Uterus (tissue), 2 donors: ENCODE measurements around the gene ELOF1.

ENCODE experiments used
- POLR2A ChIP-seq, 2 donors: fragments of 450-650 bp; IDR thresholded peaks; one replicate each; pipeline ENCODE4 v1.6.1; 2016; ENCODE audit warnings: antibody characterized with exemption in 2 of 2, mild to moderate bottlenecking in 1 of 2, moderate library complexity in 1 of 2
- TF ChIP-seq, protein P1 (sequence below), 4 experiments: fragments of 200-600 bp in 2 of 4; fragments of 450-650 bp in 2 of 4; sonication (generic) in 2 of 4; IDR thresholded peaks; one replicate each; pipeline ENCODE4 v1.5.1; 2016 to 2019; ENCODE audit warnings: antibody characterized with exemption in 4 of 4, mild to moderate bottlenecking in 2 of 4, moderate library complexity in 1 of 4

DNA sequence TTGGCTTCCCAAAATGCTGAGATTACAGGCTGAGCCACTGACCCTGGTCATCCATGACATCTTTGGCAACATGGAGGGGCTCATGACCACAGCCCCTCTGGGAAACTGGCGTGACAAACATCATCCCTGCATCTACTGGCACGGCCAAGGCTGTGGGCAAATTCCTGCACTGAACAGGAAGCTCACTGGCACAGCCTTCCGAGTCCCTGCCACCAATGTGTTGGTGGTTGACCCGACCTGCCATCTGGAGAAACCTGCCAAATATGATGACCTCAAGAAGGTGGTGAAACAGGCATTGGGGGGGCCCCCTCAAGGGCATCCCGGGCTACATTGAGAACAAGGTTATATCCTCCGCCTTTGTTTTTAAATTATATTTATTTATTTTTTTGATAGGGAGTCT, 27.3 kb upstream of the ELOF1 start:
- TF ChIP-seq POLR2A (IDR thresholded peaks at IDR 0.05), result no peak
- TF ChIP-seq, protein P1, sequence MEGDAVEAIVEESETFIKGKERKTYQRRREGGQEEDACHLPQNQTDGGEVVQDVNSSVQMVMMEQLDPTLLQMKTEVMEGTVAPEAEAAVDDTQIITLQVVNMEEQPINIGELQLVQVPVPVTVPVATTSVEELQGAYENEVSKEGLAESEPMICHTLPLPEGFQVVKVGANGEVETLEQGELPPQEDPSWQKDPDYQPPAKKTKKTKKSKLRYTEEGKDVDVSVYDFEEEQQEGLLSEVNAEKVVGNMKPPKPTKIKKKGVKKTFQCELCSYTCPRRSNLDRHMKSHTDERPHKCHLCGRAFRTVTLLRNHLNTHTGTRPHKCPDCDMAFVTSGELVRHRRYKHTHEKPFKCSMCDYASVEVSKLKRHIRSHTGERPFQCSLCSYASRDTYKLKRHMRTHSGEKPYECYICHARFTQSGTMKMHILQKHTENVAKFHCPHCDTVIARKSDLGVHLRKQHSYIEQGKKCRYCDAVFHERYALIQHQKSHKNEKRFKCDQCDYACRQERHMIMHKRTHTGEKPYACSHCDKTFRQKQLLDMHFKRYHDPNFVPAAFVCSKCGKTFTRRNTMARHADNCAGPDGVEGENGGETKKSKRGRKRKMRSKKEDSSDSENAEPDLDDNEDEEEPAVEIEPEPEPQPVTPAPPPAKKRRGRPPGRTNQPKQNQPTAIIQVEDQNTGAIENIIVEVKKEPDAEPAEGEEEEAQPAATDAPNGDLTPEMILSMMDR (IDR thresholded peaks at IDR 0.05), result no peak
